Colonic mucosa (tissue), 4 donors: ENCODE results near the gene FAM193A. TPM values are rescaled to one million over a fixed set of nuclear protein-coding genes. Genes with fewer than 3 reads are reported as not detected.

ENCODE experiments used
- DNase-seq: peaks from one replicate; pipeline ENCODE4 v3.0.0-alpha.2; 2020
- H3K27ac ChIP-seq: fragments of 200-600 bp; one replicate; pipeline ENCODE4 v1.8.0; 2021
- H3K27me3 ChIP-seq: fragments of 200-600 bp; one replicate; pipeline ENCODE4 v1.8.0; 2021
- H3K36me3 ChIP-seq: fragments of 200-600 bp; one replicate; pipeline ENCODE4 v1.8.0; 2021
- H3K4me1 ChIP-seq: fragments of 200-600 bp; one replicate; pipeline ENCODE4 v1.8.0; 2021; ENCODE audit warnings: mild to moderate bottlenecking
- H3K4me3 ChIP-seq: fragments of 200-600 bp; one replicate; pipeline ENCODE4 v1.8.0; 2021
- H3K9ac ChIP-seq, 2 donors: one replicate each; pipeline ENCODE4 v1.7.0; 2013; ENCODE audit warnings: control low read depth in 2 of 2, low read depth in 2 of 2, low read length in 2 of 2
- H3K9me3 ChIP-seq: fragments of 200-600 bp; one replicate; pipeline ENCODE4 v1.8.0; 2021
- intact Hi-C: fragments of 100-400 bp; cut with DNase I; formaldehyde crosslinking; loops from one replicate; pipeline ENCODE4 v1.14.1; 2022
- total RNA-seq, 2 donors: library from RNA; stranded (reverse); fragmentation: NEBNext Ultra II Directional in 1 of 2; extraction: Animal tissue kit (Norgen Biotek cat#: 25700) in 1 of 2; gene quantifications; one replicate each; pipeline ENCODE4 v1.2.1, GENCODE V29; 2021
- TF ChIP-seq, protein P1 (sequence below): fragments of 200-600 bp; IDR thresholded peaks from one replicate; pipeline ENCODE4 v1.8.0; 2022; ENCODE audit warnings: antibody characterized with exemption, mild to moderate bottlenecking
- donor health status: healthy.
- donor health status: DM: no; HTN: no; CAD: no.
- donor health status: DM: no; HTN: no; CAD: no.

FAM193A gene
- total RNA-seq, 2 donors from 2014 or later = 18.0 to 25.8 TPM

DNA sequence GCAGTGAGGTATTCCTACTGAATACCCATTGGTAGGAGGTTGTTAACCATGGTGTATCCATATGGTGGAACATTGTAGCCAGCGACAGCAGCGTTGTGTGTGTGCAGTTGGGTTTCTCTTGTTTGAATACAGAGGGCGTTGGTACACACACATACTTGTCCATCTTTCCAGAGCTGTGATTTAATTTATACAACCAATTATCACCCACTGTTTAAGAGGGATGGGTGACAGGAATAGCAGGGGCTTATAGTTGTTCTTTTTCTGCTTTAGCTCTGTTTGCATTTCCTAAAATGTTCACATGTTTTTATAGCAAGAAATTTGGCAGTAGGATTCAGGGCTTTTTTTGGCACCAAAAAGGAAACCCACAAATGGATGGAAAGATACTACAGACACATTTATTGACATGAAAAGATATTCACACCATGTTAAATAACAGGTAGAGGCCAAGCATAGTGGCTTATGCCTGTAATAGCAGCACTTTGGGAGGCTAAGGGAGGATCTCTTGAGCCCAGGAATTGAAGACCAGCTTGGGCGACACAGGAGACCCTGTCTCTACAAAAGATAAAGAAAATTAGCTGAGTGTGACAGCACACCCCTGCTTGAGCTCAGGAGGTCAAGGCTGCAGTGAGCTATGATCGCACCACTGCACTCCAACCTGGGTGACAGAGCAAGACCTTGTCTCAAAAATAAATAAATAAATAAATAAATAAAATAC, 159.1 kb downstream of the FAM193A start:
- Histone ChIP-seq H3K4me1 (no peaks in the 10 kb centered on the region), H3K27me3 (no peaks in the 10 kb centered on the region), H3K4me3 (no peak overlapping the region), H3K9ac (no peak overlapping the region), H3K27ac (no peak overlapping the region), H3K9me3 (no peaks in the 10 kb centered on the region), H3K36me3 (peaks cover 30% of the 10 kb centered on the region)
- intact Hi-C loops = no loop called here
- no peak for DNase-seq
- TF ChIP-seq, protein P1, sequence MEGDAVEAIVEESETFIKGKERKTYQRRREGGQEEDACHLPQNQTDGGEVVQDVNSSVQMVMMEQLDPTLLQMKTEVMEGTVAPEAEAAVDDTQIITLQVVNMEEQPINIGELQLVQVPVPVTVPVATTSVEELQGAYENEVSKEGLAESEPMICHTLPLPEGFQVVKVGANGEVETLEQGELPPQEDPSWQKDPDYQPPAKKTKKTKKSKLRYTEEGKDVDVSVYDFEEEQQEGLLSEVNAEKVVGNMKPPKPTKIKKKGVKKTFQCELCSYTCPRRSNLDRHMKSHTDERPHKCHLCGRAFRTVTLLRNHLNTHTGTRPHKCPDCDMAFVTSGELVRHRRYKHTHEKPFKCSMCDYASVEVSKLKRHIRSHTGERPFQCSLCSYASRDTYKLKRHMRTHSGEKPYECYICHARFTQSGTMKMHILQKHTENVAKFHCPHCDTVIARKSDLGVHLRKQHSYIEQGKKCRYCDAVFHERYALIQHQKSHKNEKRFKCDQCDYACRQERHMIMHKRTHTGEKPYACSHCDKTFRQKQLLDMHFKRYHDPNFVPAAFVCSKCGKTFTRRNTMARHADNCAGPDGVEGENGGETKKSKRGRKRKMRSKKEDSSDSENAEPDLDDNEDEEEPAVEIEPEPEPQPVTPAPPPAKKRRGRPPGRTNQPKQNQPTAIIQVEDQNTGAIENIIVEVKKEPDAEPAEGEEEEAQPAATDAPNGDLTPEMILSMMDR = no peak

DNA sequence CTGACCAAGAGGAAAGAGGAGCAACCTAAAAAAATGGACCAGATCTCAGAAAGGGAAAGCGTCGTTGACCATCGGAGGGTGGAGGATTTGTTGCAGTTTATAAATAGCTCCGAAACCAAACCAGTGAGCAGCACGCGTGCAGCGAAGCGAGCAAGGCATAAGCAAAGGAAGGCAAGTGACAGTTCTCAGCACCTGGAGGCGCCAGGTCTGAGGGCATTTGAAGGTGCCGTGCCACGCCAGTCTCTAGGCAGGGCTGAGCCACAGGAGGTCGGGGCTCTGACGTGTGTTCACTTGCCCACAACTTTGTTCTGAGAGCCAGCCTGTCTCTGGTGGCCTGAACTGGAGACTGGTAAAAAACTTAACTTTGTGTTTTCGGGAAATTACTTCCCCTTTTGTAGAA, 160.0 kb downstream of the FAM193A start:
- intact Hi-C loops = no loop called here

DNA sequence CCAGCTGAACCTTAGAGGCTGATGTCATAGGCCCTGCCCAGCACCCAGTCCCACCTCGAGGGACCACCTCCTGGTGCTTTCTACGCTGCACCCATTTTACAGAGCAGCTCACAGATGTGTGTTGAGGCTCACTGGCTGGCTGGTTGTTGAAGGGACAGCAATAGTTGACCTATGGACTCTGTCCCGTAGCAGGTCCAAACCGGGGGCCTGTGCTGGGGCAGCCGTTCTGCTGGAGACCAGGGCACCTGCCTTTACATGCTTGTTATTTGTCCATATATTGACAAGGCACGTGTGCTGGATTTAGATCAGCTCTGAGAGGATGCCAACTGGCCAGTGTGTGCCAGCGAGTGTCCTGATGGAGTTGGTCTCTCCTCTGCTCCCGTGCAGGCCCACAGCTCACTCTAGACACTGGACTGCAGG, 161.6 kb downstream of the FAM193A start:
- Histone ChIP-seq H3K27ac (no peak overlapping the region), H3K4me1 (no peaks in the 10 kb centered on the region), H3K9me3 (no peaks in the 10 kb centered on the region), H3K4me3 (no peak overlapping the region), H3K27me3 (no peaks in the 10 kb centered on the region), H3K36me3 (peaks cover 30% of the 10 kb centered on the region), H3K9ac (no peak overlapping the region)
- DNase-seq = no peak
- TF ChIP-seq, protein P1 = no peak
- intact Hi-C loops = no loop called here

More for the DNA sequence above, 160.0 kb downstream of the FAM193A start:
- H3K4me3 ChIP-seq = no peak overlapping the region
- H3K9ac ChIP-seq = no peak overlapping the region
- TF ChIP-seq, protein P1 = no peak
- no peaks in the 10 kb centered on the region for H3K27me3 ChIP-seq
- no peaks in the 10 kb centered on the region for H3K9me3 ChIP-seq
- no peak overlapping the region for H3K27ac ChIP-seq
- no peak for DNase-seq
- no peaks in the 10 kb centered on the region for H3K4me1 ChIP-seq
- peaks cover 30% of the 10 kb centered on the region for H3K36me3 ChIP-seq

DNA sequence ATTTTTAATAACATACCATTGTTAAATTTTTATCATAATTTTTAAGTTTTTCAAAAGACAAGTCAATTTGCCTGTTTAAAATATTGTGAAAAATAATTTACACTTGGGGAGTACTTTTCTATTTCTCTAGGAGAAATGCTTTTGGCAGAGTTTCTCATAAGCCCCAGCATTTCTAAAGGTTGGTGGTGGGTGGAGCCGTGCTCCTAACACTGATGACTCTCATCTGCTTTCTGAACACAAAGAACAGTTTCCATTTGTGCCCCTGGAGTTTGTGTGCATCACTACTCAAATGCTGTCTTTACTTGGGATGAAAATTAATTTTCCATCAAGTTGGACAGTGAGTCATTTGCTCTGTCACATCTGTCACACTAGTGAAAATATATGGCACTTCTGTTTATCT, 162.1 kb downstream of the FAM193A start:
- no peak overlapping the region for H3K9ac ChIP-seq
- no peaks in the 10 kb centered on the region for H3K27me3 ChIP-seq
- no peaks in the 10 kb centered on the region for H3K9me3 ChIP-seq
- no peak for DNase-seq
- intact Hi-C loops = no loop called here
- peaks cover 29% of the 10 kb centered on the region for H3K36me3 ChIP-seq
- TF ChIP-seq, protein P1 = no peak
- H3K27ac ChIP-seq = no peak overlapping the region
- H3K4me3 ChIP-seq = no peak overlapping the region
- no peaks in the 10 kb centered on the region for H3K4me1 ChIP-seq

DNA sequence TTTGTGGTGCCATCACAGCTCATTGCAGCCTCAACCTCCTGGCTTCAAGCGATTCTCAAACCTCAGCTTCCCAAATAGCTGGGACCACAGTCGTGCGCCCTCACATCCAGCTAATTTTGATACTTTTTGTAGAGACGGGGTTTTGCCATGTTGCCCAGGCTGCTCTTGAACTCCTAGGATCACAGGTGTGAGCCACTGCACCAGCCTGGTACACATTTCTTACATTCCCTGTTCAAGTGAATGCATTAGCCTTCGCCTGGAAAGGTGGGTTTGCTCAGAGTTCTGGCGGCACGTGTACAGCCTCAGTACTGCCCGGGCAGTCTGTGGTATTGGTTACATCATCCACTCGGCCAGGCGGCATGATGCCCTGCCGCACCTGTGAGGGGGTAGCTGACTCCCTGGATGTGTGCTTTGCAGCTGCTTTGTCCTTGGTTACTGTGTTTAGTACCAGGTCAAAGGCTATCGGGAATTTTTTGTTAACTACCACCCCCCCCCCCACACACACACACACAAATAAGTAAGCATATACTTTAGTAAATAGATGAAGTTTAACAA, 162.6 kb downstream of the FAM193A start:
- Histone ChIP-seq H3K36me3 (peaks cover 24% of the 10 kb centered on the region), H3K9me3 (no peaks in the 10 kb centered on the region), H3K27ac (no peak overlapping the region), H3K27me3 (no peaks in the 10 kb centered on the region), H3K4me1 (no peaks in the 10 kb centered on the region), H3K9ac (no peak overlapping the region), H3K4me3 (no peak overlapping the region)
- TF ChIP-seq, protein P1 = no peak
- no peak for DNase-seq
- intact Hi-C loops = no loop called here
